HG03520 (cell line): ENCODE measurements around the gene GALNS.
"Not testable (repeated sequence)": the region's sequence is repeated elsewhere in the genome, so short reads cannot be mapped to it uniquely, and the experiment has no call there.

Experiments used
- ATAC-seq: cut with Tn5 transposase; IDR thresholded peaks from one replicate; pipeline ENCODE4 v1.9.1; 2021; ENCODE audit warnings: mild to moderate bottlenecking, moderate library complexity; ENCODE audit not compliant: unreplicated experiment

The GALNS gene

GRCh38 chr16:88889702-88890352, 33.1 kb upstream of the GALNS start:
- ATAC-seq: not testable (repeated sequence)

GRCh38 chr16:88888461-88889387, 32.0 kb upstream of the GALNS start:
- ATAC-seq: no peak

GRCh38 chr16:88888057-88888456, 31.3 kb upstream of the GALNS start:
- no peak for ATAC-seq

GRCh38 chr16:88886845-88887521, 30.2 kb upstream of the GALNS start:
- ATAC-seq: no peak

- no peak for ATAC-seq
Measured at GRCh38 chr16:88886420-88886844, 29.7 kb upstream of the GALNS start.

GRCh38 chr16:88885693-88886280, 29.0 kb upstream of the GALNS start:
- no peak for ATAC-seq

GRCh38 chr16:88884569-88885271, 28.0 kb upstream of the GALNS start:
- ATAC-seq: no peak

GRCh38 chr16:88883946-88884345, 27.2 kb upstream of the GALNS start:
- ATAC-seq: no peak

- no peak for ATAC-seq
Measured at GRCh38 chr16:88883117-88883895, 26.6 kb upstream of the GALNS start.

- no peak for ATAC-seq
Measured at GRCh38 chr16:88882358-88883030, 25.7 kb upstream of the GALNS start.

- ATAC-seq: no peak
Measured at GRCh38 chr16:88881675-88882357, 25.1 kb upstream of the GALNS start.

GRCh38 chr16:88881007-88881615, 24.4 kb upstream of the GALNS start:
- ATAC-seq: no peak

- ATAC-seq: no peak
Measured at GRCh38 chr16:88880226-88881006, 23.7 kb upstream of the GALNS start.

GRCh38 chr16:88879788-88880055, 23.0 kb upstream of the GALNS start:
- no peak for ATAC-seq

- ATAC-seq: no peak
Measured at GRCh38 chr16:88878967-88879787, 22.4 kb upstream of the GALNS start.

- ATAC-seq: no peak
Measured at GRCh38 chr16:88878356-88878755, 21.6 kb upstream of the GALNS start.
